Stomach (tissue), 9 donors: ENCODE data around the gene FSHR. TPM values are rescaled to one million over a fixed set of nuclear protein-coding genes. Genes with fewer than 3 reads are reported as not detected.

Source experiments
- DNase-seq, 2 donors: peaks; one replicate each; pipeline versions ENCODE4 v3.0.0 to v3.0.0-alpha.2; 2013 to 2019
- H3K27ac ChIP-seq, 5 donors: fragments of 200-600 bp in 4 of 5; sonication (generic) in 4 of 5; one replicate each; pipeline ENCODE4 v1.5.1; 2013 to 2019; ENCODE audit warnings: mild to moderate bottlenecking in 1 of 5, moderate library complexity in 1 of 5
- H3K27me3 ChIP-seq, 3 donors: fragments of 200-600 bp; sonication (generic); one replicate each; pipeline ENCODE4 v1.5.1; 2017 to 2019; ENCODE audit warnings: mixed run types in 1 of 3
- H3K36me3 ChIP-seq, 4 donors: fragments of 200-600 bp; sonication (generic); 1 replicate in 3 of 4; 2 replicates in 1 of 4; pipeline ENCODE4 v1.5.1; 2016 to 2019
- H3K4me1 ChIP-seq, 4 donors: fragments of 200-600 bp; sonication (generic); one replicate each; pipeline ENCODE4 v1.5.1; 2016 to 2019
- H3K4me3 ChIP-seq, 4 donors: fragments of 200-600 bp; sonication (generic) in 3 of 4; one replicate each; pipeline ENCODE4 v1.5.1; 2016 to 2019; ENCODE audit warnings: mild to moderate bottlenecking in 1 of 4
- H3K9me3 ChIP-seq, 4 donors: fragments of 200-600 bp; sonication (generic); one replicate each; pipeline ENCODE4 v1.5.1; 2016 to 2019
- EP300 ChIP-seq: sonication (generic); formaldehyde crosslinking; IDR thresholded peaks from one replicate; pipeline ENCODE4 v1.6.1; 2017; ENCODE audit warnings: antibody characterized with exemption
- POLR2A ChIP-seq, 4 donors: fragments of 450-650 bp; IDR thresholded peaks; one replicate each; pipeline ENCODE4 v1.6.1; 2016; ENCODE audit warnings: antibody characterized with exemption in 4 of 4, control low read depth in 2 of 4, mild to moderate bottlenecking in 1 of 4, moderate library complexity in 1 of 4
- POLR2AphosphoS5 ChIP-seq, 3 donors: sonication (generic); formaldehyde crosslinking; IDR thresholded peaks; one replicate each; pipeline ENCODE4 v1.6.1; 2016; ENCODE audit warnings: antibody characterized with exemption in 3 of 3
- WGBS, 5 donors: extraction: QIAGEN DNeasy Blood & Tissue Kit in 3 of 5; methylation state at CpG; one replicate each; pipeline versions ENCODE4 v1.1.5 to v1.1.7; 2013 to 2018; 5-methylcytosine and 5-hydroxymethylcytosine counted together
- intact Hi-C: fragments of 100-400 bp; cut with DNase I; formaldehyde crosslinking; loops from one replicate; pipeline ENCODE4 v1.15.1; 2023; ENCODE audit warnings: low total_unique reads
- polyA plus RNA-seq, 3 donors: library from polyadenylated mRNA; stranded (reverse); fragments of 200-250 nt; gene quantifications; one replicate each; pipeline ENCODE4 v1.2.3, GENCODE V29; 2013
- total RNA-seq, 5 donors: library from RNA; depleted of rRNA; stranded (reverse); fragments of >200 nt; gene quantifications; one replicate each; pipeline versions ENCODE4 v1.1.0 to v1.2.3, GENCODE V29; 2014 to 2016
- TF ChIP-seq, protein P1 (sequence below), 7 experiments: fragments of 450-650 bp in 4 of 7; fragments of 200-600 bp in 3 of 7; sonication (generic) in 3 of 7; IDR thresholded peaks; one replicate each; pipeline ENCODE4 v1.5.1; 2016 to 2019; ENCODE audit warnings: antibody characterized with exemption in 7 of 7, control low read depth in 2 of 7, mild to moderate bottlenecking in 1 of 7
- donor health status: healthy with polysubstance abuse.
- donor health status: Bipolar disorder and iron deficiency.
- donor health status: healthy.

Gene FSHR
- total and polyA plus RNA-seq, 8 donors = not detected

DNA sequence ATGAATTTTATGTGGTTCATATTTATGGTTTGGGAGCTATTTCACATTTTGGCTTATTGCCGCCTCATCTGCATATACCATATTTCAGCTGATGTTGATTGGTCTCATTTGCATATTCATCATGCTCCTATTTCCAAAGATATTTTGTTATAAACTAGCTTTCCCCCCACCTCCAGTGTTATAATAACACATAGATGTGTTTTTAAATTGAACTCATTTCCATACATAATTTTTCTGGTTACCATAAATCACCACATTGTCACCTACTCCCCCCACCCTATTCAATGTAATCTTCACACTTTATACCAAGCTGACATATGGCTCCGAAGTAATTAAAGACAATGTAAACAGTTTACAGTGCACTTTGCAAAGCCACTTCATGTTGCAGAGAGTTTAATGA lies 101.2 kb downstream of the FSHR start:
- no peaks in the 10 kb centered on the region for H3K4me1 ChIP-seq
- TF ChIP-seq EP300 (no peak), POLR2AphosphoS5 (IDR thresholded peaks at IDR 0.05) (no peak), POLR2A (IDR thresholded peaks at IDR 0.05) (no peak)
- TF ChIP-seq, protein P1, sequence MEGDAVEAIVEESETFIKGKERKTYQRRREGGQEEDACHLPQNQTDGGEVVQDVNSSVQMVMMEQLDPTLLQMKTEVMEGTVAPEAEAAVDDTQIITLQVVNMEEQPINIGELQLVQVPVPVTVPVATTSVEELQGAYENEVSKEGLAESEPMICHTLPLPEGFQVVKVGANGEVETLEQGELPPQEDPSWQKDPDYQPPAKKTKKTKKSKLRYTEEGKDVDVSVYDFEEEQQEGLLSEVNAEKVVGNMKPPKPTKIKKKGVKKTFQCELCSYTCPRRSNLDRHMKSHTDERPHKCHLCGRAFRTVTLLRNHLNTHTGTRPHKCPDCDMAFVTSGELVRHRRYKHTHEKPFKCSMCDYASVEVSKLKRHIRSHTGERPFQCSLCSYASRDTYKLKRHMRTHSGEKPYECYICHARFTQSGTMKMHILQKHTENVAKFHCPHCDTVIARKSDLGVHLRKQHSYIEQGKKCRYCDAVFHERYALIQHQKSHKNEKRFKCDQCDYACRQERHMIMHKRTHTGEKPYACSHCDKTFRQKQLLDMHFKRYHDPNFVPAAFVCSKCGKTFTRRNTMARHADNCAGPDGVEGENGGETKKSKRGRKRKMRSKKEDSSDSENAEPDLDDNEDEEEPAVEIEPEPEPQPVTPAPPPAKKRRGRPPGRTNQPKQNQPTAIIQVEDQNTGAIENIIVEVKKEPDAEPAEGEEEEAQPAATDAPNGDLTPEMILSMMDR (IDR thresholded peaks at IDR 0.05) = no peak
- no peak overlapping the region for H3K27ac ChIP-seq
- no peak for DNase-seq
- intact Hi-C loops = no loop called here
- no peaks in the 10 kb centered on the region for H3K27me3 ChIP-seq
- 22 to 74% (median 49%) methylated on average over 2 of the region's 2 CpGs for WGBS, 5 donors
- no peak overlapping the region for H3K4me3 ChIP-seq
- peaks cover 0 to 25% (median 10%) of the 10 kb centered on the region in 4 donors for H3K9me3 ChIP-seq
- no peaks in the 10 kb centered on the region for H3K36me3 ChIP-seq

DNA sequence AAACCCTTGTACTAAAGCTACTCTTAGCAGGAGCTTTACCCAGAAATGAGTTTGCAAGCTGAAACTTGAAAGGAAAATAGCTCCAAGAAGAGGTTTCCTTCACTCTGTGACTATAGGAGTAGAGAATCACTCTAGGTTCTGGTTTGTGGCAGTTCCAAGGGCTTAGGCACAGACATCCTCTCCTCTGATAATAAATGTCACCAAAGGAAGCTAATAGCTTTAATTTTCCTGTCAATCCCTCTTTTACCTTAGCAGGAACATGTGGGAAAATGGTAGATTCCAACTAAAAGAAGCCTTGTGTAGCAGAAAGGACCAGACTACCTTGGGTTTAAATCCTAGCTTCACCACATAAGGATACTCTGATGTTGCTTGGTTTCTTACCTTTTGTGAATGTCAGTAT lies 104.0 kb downstream of the FSHR start:
- Histone ChIP-seq H3K27ac (no peak overlapping the region), H3K4me3 (no peak overlapping the region), H3K9me3 (peaks cover 0 to 12% (median 4%) of the 10 kb centered on the region in 4 donors), H3K27me3 (no peaks in the 10 kb centered on the region), H3K36me3 (no peaks in the 10 kb centered on the region), H3K4me1 (no peaks in the 10 kb centered on the region)
- intact Hi-C loops = no loop called here
- no peak for DNase-seq
- no peak for TF ChIP-seq EP300
- TF ChIP-seq, protein P1 (IDR thresholded peaks at IDR 0.05) = no peak

DNA sequence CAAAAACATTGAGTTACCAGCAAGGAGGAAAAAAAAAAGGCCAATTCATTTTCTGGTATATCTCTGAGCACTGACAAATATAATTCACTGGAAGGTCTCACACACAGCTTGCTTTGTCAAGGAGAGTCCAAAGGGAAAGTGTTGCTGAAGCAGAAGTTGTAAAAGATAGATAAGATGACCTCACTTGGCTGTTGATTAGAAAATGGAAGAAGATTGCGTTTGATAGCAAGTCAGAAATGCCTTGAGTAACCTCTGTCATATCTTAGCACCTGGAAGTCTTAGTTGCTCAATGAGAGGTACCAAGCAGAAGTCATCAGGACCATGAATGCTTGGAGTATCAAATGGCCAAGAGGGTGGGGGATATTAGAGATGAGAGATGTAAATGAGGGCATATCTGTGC lies 105.2 kb downstream of the FSHR start:
- Histone ChIP-seq H3K9me3 (peaks cover 0 to 2% (median 1%) of the 10 kb centered on the region in 4 donors), H3K27ac (no peak overlapping the region), H3K4me1 (no peaks in the 10 kb centered on the region), H3K27me3 (no peaks in the 10 kb centered on the region), H3K4me3 (no peak overlapping the region), H3K36me3 (no peaks in the 10 kb centered on the region)
- TF ChIP-seq POLR2A (IDR thresholded peaks at IDR 0.05) = no peak
- TF ChIP-seq, protein P1 (IDR thresholded peaks at IDR 0.05) = no peak
- no peak for TF ChIP-seq EP300
- no peak for TF ChIP-seq POLR2AphosphoS5 (IDR thresholded peaks at IDR 0.05)
- intact Hi-C loops = no loop called here
- WGBS, 5 donors = 62 to 85% (median 74%) methylated on average over 1 of the region's 1 CpG
- DNase-seq = no peak

DNA sequence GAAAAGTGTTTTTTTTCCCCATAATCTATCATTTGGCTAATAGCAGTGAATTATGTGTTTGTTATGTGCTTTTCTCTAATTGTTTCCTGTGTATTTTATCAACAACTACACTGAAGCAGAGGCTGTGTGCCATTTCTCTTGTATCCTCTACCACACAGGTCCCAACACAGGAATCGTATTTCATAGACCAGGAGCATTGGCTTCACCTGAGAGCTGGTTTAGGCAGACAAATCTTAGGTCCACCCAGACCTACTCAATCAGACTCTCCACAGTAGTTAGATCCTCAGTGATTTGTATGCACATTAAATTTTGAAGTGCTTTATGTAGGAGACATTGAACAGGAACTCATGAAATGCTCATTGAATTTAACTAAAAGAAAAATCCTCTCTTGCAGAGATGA lies 109.2 kb downstream of the FSHR start:
- Histone ChIP-seq H3K27me3 (no peaks in the 10 kb centered on the region), H3K4me3 (no peak overlapping the region), H3K9me3 (no peaks in the 10 kb centered on the region), H3K4me1 (no peaks in the 10 kb centered on the region), H3K36me3 (no peaks in the 10 kb centered on the region), H3K27ac (no peak overlapping the region)
- TF ChIP-seq POLR2AphosphoS5 (IDR thresholded peaks at IDR 0.05) (no peak), POLR2A (IDR thresholded peaks at IDR 0.05) (no peak), EP300 (no peak)
- TF ChIP-seq, protein P1 (IDR thresholded peaks at IDR 0.05) = no peak
- WGBS, 5 donors = 56 to 89% (median 80%) methylated on average over 1 of the region's 1 CpG
- intact Hi-C loops = no loop called here
- no peak for DNase-seq
